GM21360 (cell line): Measurements from ENCODE around the gene SYTL3.
A peak's percentile ranks its signal among the peaks of the same experiment; 100 is the strongest.
"Not testable (repeated sequence)": the region's sequence is repeated elsewhere in the genome, so short reads cannot be mapped to it uniquely, and the experiment has no call there.

Experiments
- ATAC-seq: cut with Tn5 transposase; IDR thresholded peaks from one replicate; pipeline ENCODE4 v1.9.1; 2021; ENCODE audit warnings: mild to moderate bottlenecking, moderate library complexity; ENCODE audit not compliant: unreplicated experiment

SYTL3 gene

GRCh38 chr6:158686791-158687381 lies 37.0 kb downstream of the SYTL3 start:
- peak; percentile 61 for ATAC-seq

GRCh38 chr6:158687506-158687905 lies 37.7 kb downstream of the SYTL3 start:
- no peak for ATAC-seq

GRCh38 chr6:158688860-158689259 lies 39.0 kb downstream of the SYTL3 start:
- ATAC-seq = no peak

- ATAC-seq = no peak
Observed at GRCh38 chr6:158694913-158695312, 45.1 kb downstream of the SYTL3 start.

GRCh38 chr6:158697811-158698210 lies 48.0 kb downstream of the SYTL3 start:
- ATAC-seq = no peak

GRCh38 chr6:158698931-158699330 lies 49.1 kb downstream of the SYTL3 start:
- no peak for ATAC-seq

- ATAC-seq = not testable (repeated sequence)
Observed at GRCh38 chr6:158701268-158701667, 51.4 kb downstream of the SYTL3 start.

- ATAC-seq = no peak
Observed at GRCh38 chr6:158703111-158703836, 53.4 kb downstream of the SYTL3 start.

GRCh38 chr6:158703837-158704822 lies 54.3 kb downstream of the SYTL3 start:
- ATAC-seq = peak; percentile 95

GRCh38 chr6:158705386-158706126 lies 55.7 kb downstream of the SYTL3 start:
- no peak for ATAC-seq

- no peak for ATAC-seq
Observed at GRCh38 chr6:158706369-158706982, 56.6 kb downstream of the SYTL3 start.

- ATAC-seq = no peak
Observed at GRCh38 chr6:158707120-158707820, 57.4 kb downstream of the SYTL3 start.

- no peak for ATAC-seq
Observed at GRCh38 chr6:158707821-158708195, 58.0 kb downstream of the SYTL3 start.

- no peak for ATAC-seq
Observed at GRCh38 chr6:158708239-158708638, 58.4 kb downstream of the SYTL3 start.

GRCh38 chr6:158709809-158710208 lies 60.0 kb downstream of the SYTL3 start:
- no peak for ATAC-seq

GRCh38 chr6:158711264-158711663 lies 61.4 kb downstream of the SYTL3 start:
- no peak for ATAC-seq

- ATAC-seq = no peak
Observed at GRCh38 chr6:158713469-158713868, 63.6 kb downstream of the SYTL3 start.

GRCh38 chr6:158714706-158715105 lies 64.9 kb downstream of the SYTL3 start:
- ATAC-seq = no peak
